Right renal pelvis (tissue), 4 donors: ENCODE measurements around the gene CIAPIN1. TPM values are rescaled to one million over a fixed set of nuclear protein-coding genes. Genes with fewer than 3 reads are reported as not detected.
A peak's percentile ranks its signal among the peaks of the same experiment; 100 is the strongest.

Experiments
- DNase-seq, 4 donors: peaks; one replicate each; pipeline ENCODE4 v3.0.0-alpha.2; 2013; ENCODE audit warnings: low read depth in 4 of 4, low spot score in 3 of 4, missing footprints in 1 of 4
- polyA plus RNA-seq, 4 donors: library from polyadenylated mRNA; unstranded; fragments of 120-200 nt; gene quantifications; one replicate each; pipeline ENCODE4 v1.2.1, GENCODE V29; 2013; ENCODE audit not compliant: insufficient read length in 4 of 4

The CIAPIN1 gene
- polyA plus RNA-seq = 10 to 100 TPM; 80.1 to 94.1 (median 85.2) TPM

GRCh38 chr16:57447186-57447962, at the start of gene CIAPIN1, which contains the start of gene COQ9:
TSS of gene CIAPIN1 (minus strand) at chr16:57447385. CDS start at chr16:57440928, 6,457 bp downstream.
TSS of gene COQ9 (plus strand) at chr16:57447479. CDS start at chr16:57447506, 27 bp downstream.
- peak; percentile 86 to 92 (median 88) for DNase-seq

DNA sequence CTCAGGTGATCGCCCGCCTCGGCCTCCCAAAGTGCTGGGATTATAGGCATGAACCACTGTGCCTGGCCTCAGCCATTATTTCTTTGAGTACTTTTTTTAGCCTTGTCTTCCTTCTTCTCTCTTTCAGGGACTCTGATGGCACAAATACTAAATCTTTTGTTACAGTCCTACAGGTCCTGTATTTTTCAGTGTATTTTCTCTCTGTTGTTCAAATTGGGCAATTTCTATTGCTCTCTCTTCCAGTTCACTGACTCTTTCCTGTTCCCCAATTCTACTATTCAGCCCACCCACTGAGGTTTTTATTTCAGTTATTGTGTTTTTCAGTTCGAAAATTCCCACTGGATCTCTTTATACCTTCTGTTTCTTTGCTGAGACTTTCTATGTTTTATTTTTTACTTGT, 46.6 kb upstream of the CIAPIN1 start:
- no peak for DNase-seq

DNA sequence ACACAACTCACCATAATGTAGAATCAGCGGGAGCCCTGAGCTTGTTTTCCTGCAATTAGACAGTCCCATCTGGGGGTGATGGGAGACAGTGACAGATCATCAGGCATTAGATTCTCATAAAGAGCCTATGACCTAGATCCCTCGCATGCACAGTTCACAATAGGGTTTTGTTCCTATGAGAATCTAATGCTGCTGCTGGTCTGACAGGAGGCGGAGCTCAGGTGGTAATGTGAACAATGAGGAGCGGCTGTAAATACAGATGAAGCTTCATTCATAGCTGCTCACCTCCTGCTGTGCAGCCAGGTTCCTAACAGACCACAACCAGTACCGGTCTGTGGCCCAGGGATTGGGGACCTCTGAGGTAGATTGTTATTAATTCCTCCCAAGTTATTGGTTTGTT, 42.0 kb upstream of the CIAPIN1 start:
- DNase-seq = no peak

GRCh38 chr16:57486858-57487834, 40.0 kb upstream of the CIAPIN1 start:
- DNase-seq = no peak

DNA sequence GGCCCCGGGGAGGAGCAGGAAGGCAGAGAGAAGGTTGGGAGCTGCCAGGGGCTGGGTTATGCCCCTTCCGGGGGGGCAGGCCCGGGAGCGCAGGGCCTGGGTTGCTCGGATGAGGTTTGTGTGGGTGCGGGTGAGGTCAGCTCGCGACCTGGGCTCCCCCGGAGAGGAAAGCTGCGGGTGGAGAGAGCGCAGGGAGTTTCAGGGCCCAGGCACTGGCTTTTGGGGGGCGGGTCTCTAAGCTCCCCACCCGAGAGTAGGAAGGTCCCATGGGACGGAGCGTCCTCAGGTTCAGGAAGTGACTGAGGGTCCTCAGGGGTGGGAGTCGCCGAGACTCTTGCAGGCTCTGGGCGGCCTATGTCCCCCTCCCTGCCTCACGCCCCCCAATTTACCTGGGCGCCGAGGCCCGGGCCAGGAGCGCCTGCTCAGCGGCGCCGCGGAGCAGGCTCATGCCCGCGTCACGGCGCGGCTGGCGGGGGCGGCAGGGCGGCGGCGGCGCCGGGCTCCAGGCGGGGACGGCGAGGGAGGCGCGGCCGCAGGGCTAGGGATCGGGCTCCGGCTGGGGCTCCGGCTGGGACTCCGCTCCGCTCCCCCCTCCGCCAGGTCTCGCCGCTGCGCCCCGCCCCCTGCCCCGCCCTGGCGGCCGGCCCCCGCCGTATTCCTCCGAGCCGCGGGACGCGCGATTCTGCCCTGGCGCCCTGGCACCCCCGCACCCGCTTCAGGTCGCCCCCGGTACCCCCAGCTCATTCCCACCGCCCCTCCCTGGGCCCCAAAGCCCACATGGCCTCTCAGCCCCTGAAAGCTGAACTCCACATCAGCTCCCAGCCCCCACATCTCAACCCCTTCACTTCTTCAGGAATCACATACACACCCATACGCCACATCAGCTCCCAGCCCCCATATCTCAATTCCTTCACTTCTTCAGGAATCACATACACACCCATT, 39.0 kb upstream of the CIAPIN1 start, which contains the start of gene DOK4:
Gene DOK4 (minus strand): TSS at position 578 of the 942 bp plus-strand sequence. CDS start 6,986 bp downstream, outside the sequence.
- no peak for DNase-seq

DNA sequence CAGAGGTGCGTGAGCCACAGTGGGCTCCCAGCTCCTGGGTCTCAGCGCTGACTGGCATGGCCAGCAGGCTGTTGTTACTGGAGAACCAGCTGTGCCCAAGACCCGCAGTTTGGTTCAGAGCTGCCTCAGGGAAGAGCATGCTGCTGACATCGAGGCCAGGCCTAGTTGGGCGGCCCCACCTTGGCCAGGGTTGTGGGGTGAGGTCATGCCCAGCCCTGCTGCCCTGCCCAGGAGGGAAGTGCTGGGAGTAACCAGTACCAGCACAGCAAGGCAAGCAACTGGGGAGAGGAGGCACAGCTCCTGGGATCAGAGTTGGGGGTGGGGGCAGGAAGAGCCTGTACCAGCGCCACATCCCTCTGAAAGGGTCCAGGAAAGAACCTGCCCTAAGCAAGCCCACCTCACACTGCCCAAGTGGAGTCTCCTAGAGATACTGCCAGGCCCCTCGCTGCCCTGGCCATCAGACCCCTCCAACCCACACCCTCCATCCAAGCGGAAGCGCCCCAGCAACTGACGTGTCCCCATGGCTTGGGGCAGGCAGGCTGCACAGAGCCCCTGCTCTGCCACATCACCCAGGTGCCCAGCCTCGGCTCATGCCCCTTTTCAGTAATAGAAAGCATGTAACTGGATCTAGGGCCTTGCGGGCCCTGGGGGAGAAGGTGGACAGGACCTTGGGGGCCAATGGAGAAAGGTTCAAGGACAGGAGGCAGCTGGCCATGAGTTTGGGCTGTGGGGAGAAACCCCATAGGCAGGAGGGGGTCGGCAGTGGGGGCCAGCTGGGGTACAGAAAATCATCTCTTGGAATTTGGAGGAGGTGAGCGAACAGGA, 38.1 kb upstream of the CIAPIN1 start:
- no peak for DNase-seq

- DNase-seq = no peak
Observed at GRCh38 chr16:57484515-57485005, 37.4 kb upstream of the CIAPIN1 start.

DNA sequence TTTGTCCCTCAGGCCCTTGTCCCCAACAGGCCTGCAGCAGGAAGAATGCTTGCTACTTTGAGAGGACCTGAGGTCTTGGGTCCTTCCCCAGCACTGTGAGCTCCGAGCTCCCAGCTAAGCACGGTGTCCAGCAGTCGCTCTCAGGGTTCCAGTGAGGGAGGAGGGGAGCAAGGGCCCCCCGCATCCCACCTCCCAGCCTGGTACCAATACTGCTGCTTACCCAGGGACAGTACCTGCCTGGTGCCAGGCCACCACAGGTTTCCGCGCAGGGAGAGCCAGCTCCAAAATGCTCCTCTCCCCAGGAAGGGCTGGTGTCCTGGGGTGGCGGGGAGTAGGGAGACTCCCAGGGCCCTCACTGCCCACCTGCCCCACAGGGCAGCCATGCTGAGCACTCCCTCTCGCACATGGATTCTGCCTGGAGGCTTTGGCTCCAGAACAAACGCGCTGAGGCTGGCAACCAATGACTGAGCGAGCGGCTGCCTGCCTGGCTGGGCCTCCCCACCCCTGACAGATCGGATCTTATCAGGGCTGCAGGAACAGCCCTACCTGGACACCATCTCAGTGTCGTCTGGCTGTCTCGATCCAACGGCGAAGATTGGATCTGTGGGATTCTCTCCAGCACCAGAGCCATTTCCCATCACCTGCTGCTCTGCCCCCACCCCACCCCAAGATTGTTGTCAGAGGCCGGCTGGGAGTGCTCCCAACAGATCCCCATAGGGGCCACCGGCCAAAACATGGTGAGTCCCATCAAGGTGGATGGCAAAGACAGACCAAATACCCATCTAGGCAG, 36.7 kb upstream of the CIAPIN1 start:
- no peak for DNase-seq

DNA sequence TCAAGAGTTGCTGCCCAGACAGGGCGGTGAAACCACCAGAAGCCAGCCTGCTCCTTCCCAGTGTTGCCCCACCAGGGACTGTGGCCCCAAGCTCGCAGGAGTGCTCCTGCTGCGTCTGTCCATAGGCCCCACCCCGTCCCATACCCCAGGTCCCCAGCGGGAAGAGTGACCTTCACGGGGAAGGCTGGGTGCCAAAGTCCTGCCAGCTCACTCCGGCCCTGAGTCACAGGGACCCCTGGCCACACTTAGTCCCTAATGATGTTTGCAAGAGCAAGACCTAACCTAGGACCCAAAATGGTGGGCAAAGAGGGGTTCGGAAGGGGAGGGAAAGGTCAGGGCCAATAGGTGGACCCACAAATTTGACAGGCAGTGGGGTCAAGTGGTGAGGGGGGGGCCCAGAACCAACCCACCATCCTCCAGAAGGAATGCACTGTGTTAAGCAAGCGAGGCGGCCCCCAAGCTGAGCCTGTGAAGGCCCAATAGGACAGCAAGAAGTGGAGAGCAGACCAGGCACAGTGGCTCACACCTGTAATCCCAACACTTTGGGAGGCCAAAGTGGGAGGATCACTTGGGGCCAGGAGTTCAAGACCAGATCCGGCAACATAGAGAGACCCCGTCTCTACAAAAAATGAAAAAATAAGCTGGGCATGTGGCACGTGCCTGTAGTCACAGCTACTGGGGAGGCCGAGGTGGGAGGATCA, 35.8 kb upstream of the CIAPIN1 start:
- no peak for DNase-seq

DNA sequence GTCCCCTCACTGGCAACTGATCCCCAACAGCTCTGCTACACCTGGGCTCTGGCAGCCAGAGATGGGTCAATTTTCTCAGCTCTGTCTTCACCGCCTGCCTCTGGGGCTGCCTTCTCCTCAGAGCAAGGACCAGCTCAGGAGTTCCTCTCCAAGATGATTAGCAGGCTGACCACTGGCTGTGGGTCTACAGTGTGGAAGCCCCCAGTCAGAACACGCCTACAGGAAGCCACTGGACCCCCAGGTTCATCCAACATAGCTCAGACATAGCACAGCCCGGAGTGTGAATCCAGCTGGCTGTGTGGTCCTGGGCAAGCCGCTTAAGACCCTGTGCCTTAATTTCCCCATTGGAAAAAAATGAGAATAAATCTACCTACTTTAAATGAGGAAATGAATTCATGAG, 34.2 kb upstream of the CIAPIN1 start:
- no peak for DNase-seq

- DNase-seq = no peak
Observed at GRCh38 chr16:57480754-57481230, 33.6 kb upstream of the CIAPIN1 start.

DNA sequence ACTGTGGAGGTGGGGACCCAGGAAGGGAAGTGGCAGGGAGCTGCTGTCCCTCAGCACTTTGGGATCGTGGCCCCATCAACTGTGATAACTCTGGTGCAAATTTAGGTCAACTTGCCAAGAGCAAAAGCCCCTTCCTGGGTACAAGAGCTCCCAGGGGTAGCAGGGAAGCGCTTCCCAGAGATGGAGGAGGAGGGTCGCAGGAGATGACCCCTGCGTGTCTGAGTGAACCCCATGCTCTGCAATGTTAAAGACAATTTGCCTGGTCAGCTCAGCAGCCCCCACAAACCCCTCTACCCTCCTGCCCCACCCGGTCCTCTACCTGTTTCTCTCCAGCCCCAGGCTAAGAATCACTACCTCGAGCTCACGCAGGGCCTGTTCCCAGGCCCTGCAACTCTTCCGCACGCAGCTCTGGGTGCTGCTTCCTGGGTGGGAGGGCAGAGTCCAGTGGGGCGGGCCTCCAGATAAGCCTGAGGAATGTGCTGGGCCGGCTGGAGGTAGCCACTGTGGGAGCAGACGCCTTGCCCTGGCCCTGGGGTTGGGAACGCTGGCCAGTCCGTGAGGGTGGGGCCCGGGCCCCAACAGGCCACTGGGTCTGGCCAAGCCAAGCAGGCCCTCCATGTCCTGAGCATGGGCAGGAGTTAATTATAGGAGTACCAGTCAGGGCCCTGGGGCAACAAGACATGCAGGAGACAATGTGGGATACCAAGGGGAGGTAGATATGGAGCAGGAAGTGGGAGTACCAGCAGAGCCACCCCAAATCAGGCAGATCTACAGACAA, 33.0 kb upstream of the CIAPIN1 start:
- DNase-seq = no peak

- no peak for DNase-seq
Observed at GRCh38 chr16:57479205-57479975, 32.2 kb upstream of the CIAPIN1 start.

- DNase-seq = no peak
Observed at GRCh38 chr16:57478396-57479204, 31.4 kb upstream of the CIAPIN1 start.
